ENCODE results near the gene BCL3.
"Not testable (repeated sequence)": the region's sequence is repeated elsewhere in the genome, so short reads cannot be mapped to it uniquely, and the experiment has no call there.

The BCL3 gene

GRCh38 chr19:44762038-44762437 lies 13.5 kb downstream of the BCL3 start:
- no peak for DNase-seq

GRCh38 chr19:44765033-44765948 lies 16.8 kb downstream of the BCL3 start:
- DNase-seq = no peak

GRCh38 chr19:44765949-44766335 lies 17.4 kb downstream of the BCL3 start:
- no peak for DNase-seq

GRCh38 chr19:44767295-44768180 lies 19.0 kb downstream of the BCL3 start:
- no peak for DNase-seq

GRCh38 chr19:44770550-44771257 lies 22.2 kb downstream of the BCL3 start:
- peak; percentile 87 for DNase-seq

- DNase-seq = not testable (repeated sequence)
Measured at GRCh38 chr19:44772144-44772543, 23.6 kb downstream of the BCL3 start.

- no peak for DNase-seq
Measured at GRCh38 chr19:44772959-44773358, 24.5 kb downstream of the BCL3 start.

- no peak for DNase-seq
Measured at GRCh38 chr19:44775676-44776240, 27.2 kb downstream of the BCL3 start.

GRCh38 chr19:44776402-44777096 lies 28.0 kb downstream of the BCL3 start:
- no peak for DNase-seq

GRCh38 chr19:44777715-44778347 lies 29.3 kb downstream of the BCL3 start, which contains the start of gene CBLC:
Gene CBLC, plus strand, starts transcription at chr19:44777890. Its CDS starts 42 bp downstream, at chr19:44777932.
- peak; percentile 57 for DNase-seq

GRCh38 chr19:44779150-44779549 lies 30.6 kb downstream of the BCL3 start:
- DNase-seq = no peak

GRCh38 chr19:44781694-44782093 lies 33.2 kb downstream of the BCL3 start:
- DNase-seq = not testable (repeated sequence)

GRCh38 chr19:44782729-44783128 lies 34.2 kb downstream of the BCL3 start:
- DNase-seq = no peak

- DNase-seq = no peak
Measured at GRCh38 chr19:44783545-44783944, 35.0 kb downstream of the BCL3 start.

- no peak for DNase-seq
Measured at GRCh38 chr19:44785271-44785670, 36.8 kb downstream of the BCL3 start.

GRCh38 chr19:44785993-44786392 lies 37.5 kb downstream of the BCL3 start:
- DNase-seq = no peak

- DNase-seq = no peak
Measured at GRCh38 chr19:44788971-44789370, 40.5 kb downstream of the BCL3 start.

- no peak for DNase-seq
Measured at GRCh38 chr19:44789943-44790483, 41.5 kb downstream of the BCL3 start.

GRCh38 chr19:44792281-44792680 lies 43.8 kb downstream of the BCL3 start:
- no peak for DNase-seq

GRCh38 chr19:44794610-44795009 lies 46.1 kb downstream of the BCL3 start:
- no peak for DNase-seq

- DNase-seq = no peak
Measured at GRCh38 chr19:44795398-44795987, 47.0 kb downstream of the BCL3 start.

All from NCI-H2029 treated with DMSO at 0.1 percent for 48 hours (cell line).